VCaP (cell line): ENCODE data around the gene LRRC72.

Experiments
- H3K27ac ChIP-seq: fragments of 450-650 bp; 2 replicates; pipeline ENCODE4 v1.5.1; 2017
- TF ChIP-seq, protein P1 (sequence below): fragments of 450-650 bp; conservative IDR thresholded peaks from 2 replicates; pipeline ENCODE4 v1.5.1; 2017; ENCODE audit warnings: mild to moderate bottlenecking, moderate library complexity

Gene LRRC72

DNA sequence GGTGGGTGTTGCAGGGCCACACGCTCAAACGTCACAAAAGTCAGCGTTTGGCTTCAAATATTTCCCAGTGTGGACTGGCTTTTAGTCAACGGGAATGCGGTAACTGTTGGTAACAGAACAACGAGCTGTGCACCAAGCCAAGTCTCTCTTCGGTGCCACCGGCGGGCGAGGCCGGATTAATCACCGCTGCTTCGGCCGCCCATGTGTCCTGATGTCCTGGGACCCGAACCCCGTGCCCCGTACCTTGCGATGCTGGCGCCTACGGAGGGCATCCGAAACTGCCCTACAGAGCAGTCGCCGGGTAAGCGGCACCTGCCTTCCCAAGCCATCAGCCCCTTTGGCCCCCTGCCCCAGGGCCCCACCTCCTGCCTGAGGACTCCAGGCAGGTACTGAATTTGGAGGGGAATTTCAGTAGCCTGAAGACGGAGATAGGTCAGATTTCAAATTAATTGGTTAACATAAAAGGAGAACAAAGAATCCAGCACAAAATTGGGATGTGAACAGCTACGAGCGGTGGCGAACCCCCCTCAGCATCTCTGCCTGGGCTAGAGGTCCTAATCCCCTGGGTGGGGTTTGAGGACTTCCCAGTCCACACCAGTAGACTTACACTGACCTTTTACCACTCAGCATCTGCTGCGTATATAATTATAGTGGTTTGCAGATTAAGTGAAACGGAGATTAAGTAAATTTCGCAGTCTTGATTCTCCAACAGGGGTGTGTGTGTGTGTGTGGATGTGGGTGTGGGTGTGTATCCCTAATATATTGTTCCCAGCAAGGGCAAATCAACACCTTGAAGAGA is at the start of gene LRRC72:
Gene LRRC72 (plus strand): TSS at position 84 of the 799 bp plus-strand sequence. CDS start 128 bp downstream, at position 212.
- TF ChIP-seq, protein P1, sequence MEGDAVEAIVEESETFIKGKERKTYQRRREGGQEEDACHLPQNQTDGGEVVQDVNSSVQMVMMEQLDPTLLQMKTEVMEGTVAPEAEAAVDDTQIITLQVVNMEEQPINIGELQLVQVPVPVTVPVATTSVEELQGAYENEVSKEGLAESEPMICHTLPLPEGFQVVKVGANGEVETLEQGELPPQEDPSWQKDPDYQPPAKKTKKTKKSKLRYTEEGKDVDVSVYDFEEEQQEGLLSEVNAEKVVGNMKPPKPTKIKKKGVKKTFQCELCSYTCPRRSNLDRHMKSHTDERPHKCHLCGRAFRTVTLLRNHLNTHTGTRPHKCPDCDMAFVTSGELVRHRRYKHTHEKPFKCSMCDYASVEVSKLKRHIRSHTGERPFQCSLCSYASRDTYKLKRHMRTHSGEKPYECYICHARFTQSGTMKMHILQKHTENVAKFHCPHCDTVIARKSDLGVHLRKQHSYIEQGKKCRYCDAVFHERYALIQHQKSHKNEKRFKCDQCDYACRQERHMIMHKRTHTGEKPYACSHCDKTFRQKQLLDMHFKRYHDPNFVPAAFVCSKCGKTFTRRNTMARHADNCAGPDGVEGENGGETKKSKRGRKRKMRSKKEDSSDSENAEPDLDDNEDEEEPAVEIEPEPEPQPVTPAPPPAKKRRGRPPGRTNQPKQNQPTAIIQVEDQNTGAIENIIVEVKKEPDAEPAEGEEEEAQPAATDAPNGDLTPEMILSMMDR: no peak
- H3K27ac ChIP-seq: no peak within 1 kb of the TSS

DNA sequence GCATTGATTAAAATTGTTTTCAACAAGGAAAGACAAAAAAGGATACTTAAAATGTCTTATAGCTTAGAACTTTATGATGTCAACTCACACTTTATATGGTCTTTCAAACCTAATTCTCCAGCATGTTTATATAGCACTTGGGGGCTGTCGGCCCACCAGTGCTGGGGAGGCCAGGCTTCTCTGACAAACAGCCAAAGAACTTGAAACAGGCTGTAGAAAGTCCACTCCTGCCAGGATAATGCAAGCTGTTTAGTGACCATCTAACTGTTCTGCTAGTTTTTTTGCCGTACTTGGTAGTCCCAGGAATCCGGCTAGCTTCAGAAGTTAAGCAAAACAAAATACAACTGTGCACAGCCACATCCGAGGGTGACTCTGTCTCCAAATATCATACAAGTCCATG is 47.5 kb upstream of the LRRC72 start:
- TF ChIP-seq, protein P1: no peak
- no peak overlapping the region for H3K27ac ChIP-seq

DNA sequence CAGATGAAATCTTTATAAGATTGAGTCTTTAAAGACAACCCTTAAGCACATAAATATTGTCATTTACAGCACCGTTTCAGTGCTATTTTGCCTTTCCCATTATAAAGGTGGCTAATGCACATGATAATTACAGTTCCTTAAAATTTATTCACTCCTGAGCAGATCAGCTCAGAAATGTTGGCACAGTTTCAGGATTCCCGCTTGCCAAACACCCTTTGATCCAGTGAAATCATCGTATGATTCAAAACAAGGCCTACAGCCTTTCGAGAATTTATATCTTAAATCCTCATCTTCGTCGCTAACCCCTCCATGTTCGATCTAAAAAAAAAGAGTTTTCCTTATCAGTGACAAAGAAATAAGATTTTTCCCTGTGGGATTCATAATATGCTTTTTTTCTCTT is 47.0 kb upstream of the LRRC72 start:
- no peak overlapping the region for H3K27ac ChIP-seq
- TF ChIP-seq, protein P1: no peak

DNA sequence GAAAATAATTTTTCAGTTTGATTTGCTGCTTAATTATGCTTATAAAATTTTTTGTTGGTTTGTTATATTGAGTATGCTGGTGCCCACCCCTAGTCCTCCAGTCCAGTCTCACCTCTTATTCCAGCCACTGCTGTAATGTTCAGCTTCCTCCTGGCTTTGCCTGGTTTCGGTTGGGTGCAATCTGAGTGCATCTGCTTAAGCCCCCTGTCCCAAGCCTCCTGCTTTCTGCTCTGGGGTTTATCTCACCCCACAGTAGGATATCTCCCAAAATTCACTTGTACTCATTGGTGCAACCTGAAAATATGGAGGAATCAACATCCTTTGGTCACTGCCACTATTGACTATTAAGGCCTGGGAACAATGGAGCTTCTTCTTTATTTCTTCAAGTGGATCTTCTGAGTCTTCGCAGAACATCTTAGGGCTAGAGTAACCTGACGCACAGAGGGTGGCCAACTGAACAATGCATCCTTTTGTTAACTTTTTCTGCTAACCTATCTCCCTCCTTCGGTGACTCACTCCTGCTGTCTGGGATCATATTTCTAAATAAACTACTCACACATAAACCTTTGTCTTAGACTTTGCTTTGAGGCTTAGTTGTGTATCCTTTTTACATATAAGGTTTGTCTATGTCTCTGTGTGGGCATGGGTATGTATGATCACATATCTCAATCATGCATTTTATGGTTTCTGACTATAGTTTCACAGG is 42.0 kb upstream of the LRRC72 start:
- TF ChIP-seq, protein P1: no peak
- no peak overlapping the region for H3K27ac ChIP-seq

DNA sequence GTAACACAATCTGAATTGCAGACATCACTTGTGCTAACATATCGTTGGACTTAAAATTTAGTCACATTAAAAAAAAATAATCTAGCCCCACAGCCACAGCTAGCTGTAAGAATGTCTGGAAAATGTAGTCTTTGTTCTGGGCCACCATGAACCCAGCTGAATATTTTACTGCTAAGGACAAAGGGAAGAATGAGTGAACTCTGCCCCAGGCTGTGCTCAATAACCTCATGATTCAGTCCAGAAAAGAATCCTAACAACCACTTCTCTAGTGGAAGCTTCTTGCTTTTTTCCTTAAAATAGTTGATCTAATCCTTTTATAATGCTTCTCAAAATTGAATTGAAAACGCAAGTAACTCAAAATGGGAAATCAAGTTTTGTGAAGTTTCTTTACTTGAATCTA is 35.5 kb upstream of the LRRC72 start:
- no peak overlapping the region for H3K27ac ChIP-seq
- TF ChIP-seq, protein P1: no peak

DNA sequence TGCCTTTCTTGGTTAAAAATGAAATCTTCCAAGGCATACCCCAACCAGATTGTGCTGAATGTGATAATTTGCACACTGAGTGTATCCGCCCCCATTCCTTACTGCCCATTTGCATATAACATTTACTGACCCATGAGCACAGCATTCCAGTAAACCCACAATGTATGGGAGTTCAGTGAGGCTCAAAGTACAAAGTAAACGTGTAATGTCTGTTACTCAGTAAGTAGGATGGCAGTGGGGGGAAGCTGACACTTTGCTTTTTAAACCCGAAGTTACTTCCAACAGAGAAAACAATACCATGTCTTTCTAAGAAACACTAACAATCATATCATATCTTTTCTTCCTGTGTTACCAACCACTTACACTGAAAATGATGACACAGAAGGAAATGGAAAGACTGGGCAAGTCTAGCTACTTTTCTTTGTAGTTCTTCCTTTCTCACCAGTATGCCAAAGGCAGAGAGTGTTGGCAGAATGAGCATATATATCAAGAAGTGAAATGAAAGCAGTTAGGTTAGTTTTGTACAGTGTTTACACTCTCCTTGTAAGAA is 34.0 kb upstream of the LRRC72 start:
- TF ChIP-seq, protein P1: no peak
- H3K27ac ChIP-seq: no peak overlapping the region

DNA sequence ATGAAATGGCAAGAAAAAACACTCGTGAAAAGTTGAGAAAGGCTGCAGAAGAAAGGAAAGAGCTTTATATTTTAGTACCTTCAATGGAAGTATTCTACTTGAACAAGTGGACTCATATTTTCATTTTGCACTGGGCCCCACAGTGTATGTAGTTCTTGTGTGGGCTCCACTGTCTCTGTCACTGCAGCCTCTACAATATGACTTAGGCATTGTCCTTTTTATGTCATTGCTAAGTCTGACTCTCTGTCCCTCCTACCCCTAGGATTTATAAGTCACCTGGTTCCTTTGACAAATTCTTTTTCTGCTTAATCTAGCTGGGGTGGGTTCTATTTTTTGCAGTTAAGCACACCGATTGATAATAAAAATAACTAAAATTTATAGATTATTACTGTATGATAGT is 33.4 kb upstream of the LRRC72 start:
- no peak overlapping the region; the same call in 1 of the 2 replicates for H3K27ac ChIP-seq
- TF ChIP-seq, protein P1: no peak
